IPS-NIHi11 (cell line): Measurements from ENCODE around the gene TMEM156.

Experiments used
- DNase-seq: peaks from one replicate; pipeline ENCODE4 v3.0.0; 2012; ENCODE audit warnings: mixed read lengths, low spot score

The TMEM156 gene

DNA sequence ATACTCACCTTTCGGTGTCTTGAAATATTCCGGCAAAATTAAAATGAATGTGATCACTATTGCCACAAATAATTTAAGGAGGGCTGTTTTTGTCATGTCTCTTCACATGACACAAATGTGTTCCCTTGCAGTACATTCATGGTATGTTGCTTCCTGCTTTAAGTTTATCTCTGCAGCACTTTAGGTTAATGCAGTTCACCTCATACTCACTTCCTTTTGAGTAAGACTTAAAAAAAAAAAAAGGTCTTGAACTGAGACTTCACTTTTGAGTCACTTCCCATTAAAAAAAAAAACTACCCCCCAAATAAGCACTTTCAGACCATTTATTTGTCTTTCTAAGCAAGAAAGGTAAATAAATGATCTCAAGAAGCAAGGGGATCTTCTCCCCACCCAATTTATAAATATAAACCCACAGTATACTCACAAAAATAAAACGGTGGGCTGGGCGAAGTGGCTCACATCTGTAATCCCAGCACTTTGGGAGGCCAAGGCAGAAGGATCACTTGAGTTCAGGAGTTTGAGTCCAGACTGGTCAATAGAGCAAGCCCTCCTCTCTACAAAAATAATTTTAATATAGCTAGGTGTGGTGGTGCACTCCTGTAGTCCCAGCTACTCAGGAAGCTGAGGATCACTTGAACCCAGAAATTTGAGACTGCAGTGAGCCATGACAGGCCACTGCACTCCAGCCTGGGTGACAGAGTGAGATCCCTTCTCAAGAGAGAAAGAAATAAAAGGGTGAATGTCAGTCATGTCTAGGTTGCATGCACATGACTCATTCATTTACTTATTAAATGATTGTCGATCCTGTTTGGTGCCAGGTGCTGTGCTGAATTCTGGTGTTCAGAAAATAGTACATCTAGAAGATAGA lies at the start of gene TMEM156:
TSS of gene TMEM156 (minus strand) at position 192 of the 868 bp plus-strand sequence. CDS start at position 96, 96 bp downstream.
- no peak for DNase-seq

DNA sequence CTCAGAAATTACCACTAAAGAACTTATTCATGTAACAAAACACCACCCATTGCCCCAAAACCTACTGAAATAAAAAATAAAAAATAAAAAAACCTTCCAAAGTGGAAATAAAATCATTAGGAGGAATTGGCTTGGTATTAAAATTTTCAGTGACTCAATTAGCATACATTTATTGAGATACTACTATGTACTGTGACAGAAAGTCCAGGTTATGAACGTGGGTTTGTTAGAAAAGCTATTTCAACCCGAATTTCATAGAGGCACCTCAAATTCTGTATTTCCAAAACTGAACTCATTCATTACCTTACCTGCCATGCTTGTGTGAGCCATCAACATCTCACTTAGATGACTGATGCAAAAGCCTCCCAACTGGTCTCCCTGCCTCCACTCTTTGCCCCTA lies 46.6 kb upstream of the TMEM156 start:
- DNase-seq = no peak

- no peak for DNase-seq
Measured at GRCh38 chr4:39068907-39069306, 36.7 kb upstream of the TMEM156 start.

DNA sequence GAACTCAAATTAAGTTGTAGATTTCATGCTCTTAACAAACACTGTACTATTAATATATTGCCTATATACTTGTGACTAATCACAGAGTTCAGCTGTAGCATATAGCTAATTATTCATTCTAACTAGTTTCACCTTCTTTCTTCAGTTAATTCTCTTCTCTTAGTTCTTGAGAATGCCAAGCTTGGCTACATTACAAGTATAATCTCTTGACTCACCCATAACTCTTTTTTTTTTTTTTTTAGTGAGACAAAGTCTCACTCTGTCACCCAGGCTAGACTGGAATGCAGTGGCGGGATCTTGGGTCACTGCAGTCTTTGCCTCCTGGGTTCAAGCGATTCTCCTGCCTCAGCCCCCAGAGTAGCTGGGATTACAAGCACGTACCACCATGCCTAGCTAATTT lies 35.2 kb upstream of the TMEM156 start:
- no peak for DNase-seq

GRCh38 chr4:39067031-39067430 lies 34.8 kb upstream of the TMEM156 start:
- DNase-seq = no peak

GRCh38 chr4:39066371-39066770 lies 34.2 kb upstream of the TMEM156 start:
- DNase-seq = no peak

DNA sequence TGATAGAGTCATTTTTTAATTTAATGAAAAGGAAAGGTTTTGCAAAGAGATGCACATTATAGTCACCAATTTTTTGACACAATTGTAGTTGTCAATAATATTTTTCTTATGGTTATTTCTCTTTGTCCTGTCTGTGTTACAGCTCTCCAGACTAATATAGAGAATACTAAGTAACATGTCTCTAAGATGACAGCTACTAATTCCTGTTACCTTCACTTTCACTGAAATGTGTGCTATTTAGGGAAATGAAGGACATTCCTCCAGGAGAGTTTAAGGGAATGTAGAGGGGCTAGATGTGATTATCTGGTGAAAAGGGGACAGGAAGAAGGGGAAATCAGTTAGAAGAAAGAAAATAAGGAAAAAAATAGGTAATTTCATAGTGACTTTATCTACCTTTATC lies 31.2 kb upstream of the TMEM156 start:
- DNase-seq = no peak

GRCh38 chr4:39062770-39063097 lies 30.5 kb upstream of the TMEM156 start:
- no peak for DNase-seq

GRCh38 chr4:39062094-39062769 lies 30.0 kb upstream of the TMEM156 start, which contains the start of gene KLHL5:
Gene KLHL5 (plus strand): TSS chr4:39062232. CDS start chr4:39062653, 421 bp downstream.
- DNase-seq = peak; percentile 68

DNA sequence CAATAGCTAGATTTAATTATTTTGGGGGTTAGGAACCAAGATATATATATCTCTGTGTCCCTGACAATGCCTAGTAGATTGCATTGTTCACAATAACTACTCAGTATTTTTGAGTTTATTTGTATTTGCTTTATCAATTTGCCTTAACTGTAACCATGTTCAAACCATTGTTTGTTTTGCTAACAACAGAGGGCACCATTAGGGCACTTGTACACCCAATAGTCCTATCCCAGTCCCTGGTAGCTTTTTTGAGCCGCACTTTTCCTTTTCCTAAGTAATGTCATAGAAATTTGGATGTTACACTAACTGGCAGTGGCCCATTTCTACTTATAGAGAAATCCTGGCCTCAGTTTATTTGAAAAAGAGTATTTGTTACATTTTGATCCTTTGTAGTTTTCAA lies 29.2 kb upstream of the TMEM156 start:
- DNase-seq = no peak

DNA sequence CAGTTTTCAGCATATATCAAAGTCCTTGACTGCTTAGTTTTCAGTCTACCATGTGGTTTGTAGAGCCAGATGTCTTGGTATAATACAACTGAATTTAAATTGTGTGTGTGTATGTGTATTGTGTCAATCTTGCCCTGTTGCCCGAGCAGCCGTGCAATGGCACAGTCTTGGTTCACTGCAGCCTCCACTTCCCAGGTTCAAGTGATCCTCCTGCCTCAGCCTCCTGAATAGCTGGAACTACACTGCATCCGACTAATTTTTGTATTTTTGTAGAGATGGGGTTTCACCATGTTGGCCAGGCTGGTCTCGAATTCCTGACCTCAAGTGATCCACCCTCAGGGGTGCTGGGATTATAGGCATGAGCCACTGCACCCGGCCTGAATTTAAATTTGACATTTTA lies 23.8 kb upstream of the TMEM156 start:
- no peak for DNase-seq

DNA sequence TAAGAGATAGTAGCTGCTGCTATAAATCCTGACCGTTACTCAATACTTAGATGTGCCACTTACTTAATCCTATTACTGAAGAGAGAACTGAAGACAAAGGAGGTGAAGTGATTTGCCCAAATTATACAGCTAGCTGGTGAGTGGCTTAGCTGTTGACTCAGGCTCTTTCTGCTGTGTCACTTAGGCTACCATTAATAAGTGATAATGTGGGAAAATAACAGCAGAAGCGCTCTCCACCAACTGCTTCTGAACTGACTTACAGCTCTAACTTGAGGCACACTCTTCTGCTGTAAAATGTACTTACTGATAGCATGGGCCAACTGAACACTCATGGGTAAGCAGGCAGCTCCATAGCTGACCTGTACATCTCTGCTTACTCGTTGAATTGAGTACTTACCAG lies 22.3 kb upstream of the TMEM156 start:
- DNase-seq = no peak

DNA sequence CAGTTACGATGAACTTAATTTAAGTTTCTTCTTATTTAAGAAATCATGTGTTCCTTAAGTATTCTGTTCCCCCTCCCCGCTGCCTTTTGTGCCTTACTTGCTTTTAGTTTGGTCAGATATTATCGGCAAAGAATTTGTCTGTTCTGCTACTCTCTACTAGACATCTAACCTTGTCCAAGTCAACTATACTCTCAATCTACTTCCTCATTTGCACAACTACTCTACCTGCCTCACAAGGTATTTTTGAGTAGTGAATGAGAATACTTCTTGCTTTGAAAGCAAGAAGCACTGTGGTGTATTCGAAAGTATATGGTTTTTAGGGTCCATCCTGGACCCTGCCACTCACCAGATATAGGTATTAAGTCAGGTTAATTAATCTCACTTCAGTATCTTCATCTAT lies 21.8 kb upstream of the TMEM156 start:
- DNase-seq = no peak

GRCh38 chr4:39051492-39051891 lies 19.3 kb upstream of the TMEM156 start:
- no peak for DNase-seq

- no peak for DNase-seq
Measured at GRCh38 chr4:39050590-39050989, 18.4 kb upstream of the TMEM156 start.

GRCh38 chr4:39048311-39048710 lies 16.1 kb upstream of the TMEM156 start:
- no peak for DNase-seq

DNA sequence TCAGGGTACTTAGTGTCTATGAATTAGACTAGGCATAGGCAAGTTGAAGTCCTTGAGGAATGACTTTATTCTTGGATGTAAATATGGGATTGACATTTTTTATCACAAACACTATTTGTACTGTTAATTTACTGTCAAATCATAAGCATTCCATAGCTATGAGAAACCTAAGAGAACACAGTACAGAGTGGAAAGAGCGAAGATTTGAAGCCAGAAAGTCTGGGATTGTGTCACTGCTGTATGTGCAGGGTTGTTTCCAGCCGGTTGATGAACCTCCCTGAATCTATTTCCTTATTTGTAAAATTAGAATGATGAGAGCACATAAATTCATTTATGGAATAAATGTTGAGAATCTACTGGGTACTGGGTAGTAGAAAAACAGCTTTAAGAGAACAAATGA lies 15.5 kb upstream of the TMEM156 start:
- no peak for DNase-seq

- no peak for DNase-seq
Measured at GRCh38 chr4:39046249-39046648, 14.0 kb upstream of the TMEM156 start.

- no peak for DNase-seq
Measured at GRCh38 chr4:39045827-39046221, 13.6 kb upstream of the TMEM156 start.

DNA sequence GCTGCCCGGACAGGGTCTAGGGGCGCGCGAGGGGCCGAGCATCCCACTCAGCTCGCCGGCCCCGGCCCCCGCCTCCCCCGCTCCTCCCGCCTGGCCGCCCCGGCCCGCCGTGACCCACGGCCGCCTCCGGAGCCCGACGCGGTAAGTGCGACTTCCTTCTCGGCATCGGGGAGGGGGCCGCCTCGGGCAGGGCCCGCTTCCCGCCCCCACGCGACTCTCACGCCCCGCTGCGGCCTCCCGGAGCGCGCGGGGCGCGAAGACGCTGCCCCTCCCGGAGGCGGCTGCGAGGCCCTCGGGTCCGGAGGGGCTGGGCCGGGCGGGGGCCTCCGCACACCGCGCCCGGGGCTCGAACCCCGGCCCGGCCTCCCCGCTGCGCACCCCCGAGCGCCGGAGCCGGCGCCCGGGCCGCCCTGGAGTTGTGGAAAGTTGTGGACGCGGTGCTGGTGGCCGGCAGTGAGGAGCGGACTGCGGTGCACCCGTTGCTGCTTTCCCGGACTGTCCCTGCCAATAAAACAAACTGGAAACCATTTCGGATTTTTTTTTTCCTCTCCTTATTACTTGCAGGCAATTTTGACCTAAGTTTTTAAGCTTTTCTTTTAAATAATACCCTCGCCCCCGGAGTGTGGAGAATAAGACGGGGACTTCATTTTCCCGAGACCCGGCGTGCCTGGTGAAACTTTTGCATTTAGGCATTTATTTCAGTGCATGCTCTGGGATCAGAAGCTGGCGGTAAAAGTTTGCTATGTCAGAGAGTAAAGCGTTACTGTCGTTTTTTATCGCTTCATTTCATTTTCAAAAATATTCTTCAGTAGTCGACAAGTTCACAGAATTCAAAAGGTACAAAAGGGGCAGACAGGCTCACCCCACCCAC lies 13.0 kb upstream of the TMEM156 start:
- DNase-seq = peak; percentile 64

DNA sequence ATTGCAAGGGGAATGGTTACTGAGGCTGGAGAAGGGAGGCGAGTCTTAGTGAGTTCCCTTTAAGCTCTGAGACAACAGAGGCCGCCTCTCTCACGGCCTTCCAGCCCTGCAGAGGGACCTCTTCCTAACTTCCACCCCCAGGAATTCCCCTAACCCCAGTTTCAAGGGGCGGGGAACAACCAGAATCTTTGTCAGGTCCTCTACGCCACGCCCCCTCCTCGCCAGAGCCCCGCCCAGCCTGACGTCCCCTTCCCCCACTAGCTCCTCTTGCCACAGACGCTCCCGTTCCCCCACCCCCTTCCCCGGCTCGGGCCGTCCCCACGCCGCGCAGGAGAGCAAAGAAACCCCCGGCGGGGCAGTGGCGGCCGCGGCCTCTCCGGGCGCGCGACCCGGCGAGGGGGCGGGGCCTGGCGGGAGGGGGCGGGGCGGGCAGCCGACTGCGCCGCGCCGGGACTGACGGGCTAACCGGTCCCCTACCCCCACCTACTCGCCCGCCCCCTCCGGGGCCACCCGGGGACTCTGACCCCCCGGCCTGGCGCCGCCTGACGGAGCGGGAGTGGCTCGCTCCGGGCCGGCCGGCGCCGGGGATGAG lies 12.3 kb upstream of the TMEM156 start:
- peak; percentile 91 for DNase-seq

GRCh38 chr4:39043861-39044363 lies 11.7 kb upstream of the TMEM156 start:
- no peak for DNase-seq
